Measurements from ENCODE around the gene SNAI3.

The SNAI3 gene

GRCh38 chr16:88721236-88721635, 34.9 kb upstream of the SNAI3 start:
- DNase-seq = no peak

- no peak for DNase-seq
Observed at GRCh38 chr16:88720396-88720970, 34.2 kb upstream of the SNAI3 start.

GRCh38 chr16:88719933-88720296, 33.6 kb upstream of the SNAI3 start:
- no peak for DNase-seq

- no peak for DNase-seq
Observed at GRCh38 chr16:88719267-88719932, 33.1 kb upstream of the SNAI3 start.

GRCh38 chr16:88718178-88718577, 31.9 kb upstream of the SNAI3 start:
- DNase-seq = no peak

- no peak for DNase-seq
Observed at GRCh38 chr16:88716601-88717001, 30.3 kb upstream of the SNAI3 start.

- no peak for DNase-seq
Observed at GRCh38 chr16:88716201-88716600, 29.9 kb upstream of the SNAI3 start.

- DNase-seq = no peak
Observed at GRCh38 chr16:88715312-88716190, 29.2 kb upstream of the SNAI3 start.

GRCh38 chr16:88714420-88715302, 28.4 kb upstream of the SNAI3 start:
- DNase-seq = no peak

- no peak for DNase-seq
Observed at GRCh38 chr16:88713568-88714419, 27.5 kb upstream of the SNAI3 start.

- no peak for DNase-seq
Observed at GRCh38 chr16:88713054-88713453, 26.7 kb upstream of the SNAI3 start.

GRCh38 chr16:88712362-88712979, 26.2 kb upstream of the SNAI3 start:
- no peak for DNase-seq

GRCh38 chr16:88711750-88712340, 25.5 kb upstream of the SNAI3 start:
- DNase-seq = no peak

GRCh38 chr16:88710556-88710955, 24.2 kb upstream of the SNAI3 start:
- DNase-seq = no peak

- DNase-seq = no peak
Observed at GRCh38 chr16:88706965-88707826, 20.9 kb upstream of the SNAI3 start.

GRCh38 chr16:88706229-88706964, 20.1 kb upstream of the SNAI3 start, which contains the start of the genes CTU2 and RNF166:
Gene CTU2, plus strand, starts transcription at chr16:88706503. Its CDS starts 28 bp downstream, at chr16:88706531.
Gene RNF166, minus strand, starts transcription at chr16:88706408. Its CDS starts 83 bp downstream, at chr16:88706325.
- peak; percentile 75 for DNase-seq

- DNase-seq = peak; percentile 9
Observed at GRCh38 chr16:88705801-88706228, 19.5 kb upstream of the SNAI3 start.

- no peak for DNase-seq
Observed at GRCh38 chr16:88705076-88705684, 18.9 kb upstream of the SNAI3 start.

All from NCI-H146 (cell line).